HG03558 (cell line): ENCODE measurements around the gene CST6.

Experiments used
- ATAC-seq: cut with Tn5 transposase; IDR thresholded peaks from one replicate; pipeline ENCODE4 v1.9.1; 2021; ENCODE audit warnings: moderate number of reproducible peaks; ENCODE audit not compliant: unreplicated experiment; ENCODE audit errors: extremely low read depth

CST6 gene

DNA sequence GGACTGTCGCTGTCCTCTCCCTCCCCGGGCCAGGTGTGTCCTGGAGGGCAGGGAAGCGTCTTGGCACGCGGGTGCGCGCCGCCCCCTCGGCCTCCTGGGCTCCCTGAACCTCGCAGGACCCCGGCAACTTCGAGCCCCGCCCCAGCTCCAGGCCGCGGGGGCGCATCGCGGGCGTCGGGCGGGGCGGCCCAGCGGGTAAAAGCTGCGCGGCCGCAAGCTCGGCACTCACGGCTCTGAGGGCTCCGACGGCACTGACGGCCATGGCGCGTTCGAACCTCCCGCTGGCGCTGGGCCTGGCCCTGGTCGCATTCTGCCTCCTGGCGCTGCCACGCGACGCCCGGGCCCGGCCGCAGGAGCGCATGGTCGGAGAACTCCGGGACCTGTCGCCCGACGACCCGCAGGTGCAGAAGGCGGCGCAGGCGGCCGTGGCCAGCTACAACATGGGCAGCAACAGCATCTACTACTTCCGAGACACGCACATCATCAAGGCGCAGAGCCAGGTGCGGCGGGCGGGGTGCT lies at the start of gene CST6:
Gene CST6 (plus strand): TSS at position 224 of the 519 bp plus-strand sequence. CDS start 37 bp downstream, at position 261.
- ATAC-seq = no peak

- no peak for ATAC-seq
Observed at GRCh38 chr11:65962141-65962564, 49.7 kb upstream of the CST6 start.

DNA sequence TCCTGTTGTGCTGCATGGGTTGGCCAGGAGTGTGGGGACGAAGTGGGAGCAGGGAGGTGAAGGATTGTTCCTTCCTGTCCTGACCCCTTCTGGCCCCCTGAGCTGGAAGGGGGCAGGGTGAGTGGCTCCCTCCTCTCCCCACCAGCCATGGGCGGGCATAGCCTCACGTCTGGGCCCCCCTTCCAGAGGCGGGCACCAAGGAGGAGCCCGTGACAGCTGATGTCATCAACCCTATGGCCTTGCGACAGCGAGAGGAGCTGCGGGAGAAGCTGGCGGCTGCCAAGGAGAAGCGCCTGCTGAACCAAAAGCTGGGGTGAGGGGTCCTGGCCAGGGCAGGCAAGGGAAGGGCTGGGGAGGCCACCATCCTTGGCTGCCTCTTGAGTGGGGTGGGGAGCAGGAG lies 46.9 kb upstream of the CST6 start:
- ATAC-seq = no peak

GRCh38 chr11:65965986-65966762 lies 45.6 kb upstream of the CST6 start:
- no peak for ATAC-seq

GRCh38 chr11:65967329-65967934 lies 44.4 kb upstream of the CST6 start:
- ATAC-seq = no peak

- no peak for ATAC-seq
Observed at GRCh38 chr11:65968600-65969482, 43.0 kb upstream of the CST6 start.

DNA sequence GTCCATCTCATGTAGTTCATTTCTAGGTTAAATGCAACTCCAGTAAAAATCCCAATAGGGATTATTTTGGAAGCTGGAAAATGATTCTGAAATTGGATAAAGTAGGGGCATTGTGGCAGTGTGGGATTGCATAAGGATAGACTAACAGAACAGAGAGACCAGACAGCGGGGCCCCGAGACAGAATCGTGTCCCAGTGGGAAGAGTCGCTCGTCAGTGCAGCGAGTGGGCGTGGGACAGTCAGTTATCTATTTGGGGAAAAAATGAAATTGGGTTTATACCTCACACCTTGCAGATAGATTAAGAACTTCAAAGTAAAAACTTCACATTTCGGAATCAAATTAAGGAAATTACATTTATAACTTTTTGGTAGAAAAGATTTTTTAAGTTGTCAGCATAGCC lies 39.7 kb upstream of the CST6 start:
- ATAC-seq = no peak

- no peak for ATAC-seq
Observed at GRCh38 chr11:65973439-65974110, 38.2 kb upstream of the CST6 start.

GRCh38 chr11:65975771-65976170 lies 36.0 kb upstream of the CST6 start:
- no peak for ATAC-seq

DNA sequence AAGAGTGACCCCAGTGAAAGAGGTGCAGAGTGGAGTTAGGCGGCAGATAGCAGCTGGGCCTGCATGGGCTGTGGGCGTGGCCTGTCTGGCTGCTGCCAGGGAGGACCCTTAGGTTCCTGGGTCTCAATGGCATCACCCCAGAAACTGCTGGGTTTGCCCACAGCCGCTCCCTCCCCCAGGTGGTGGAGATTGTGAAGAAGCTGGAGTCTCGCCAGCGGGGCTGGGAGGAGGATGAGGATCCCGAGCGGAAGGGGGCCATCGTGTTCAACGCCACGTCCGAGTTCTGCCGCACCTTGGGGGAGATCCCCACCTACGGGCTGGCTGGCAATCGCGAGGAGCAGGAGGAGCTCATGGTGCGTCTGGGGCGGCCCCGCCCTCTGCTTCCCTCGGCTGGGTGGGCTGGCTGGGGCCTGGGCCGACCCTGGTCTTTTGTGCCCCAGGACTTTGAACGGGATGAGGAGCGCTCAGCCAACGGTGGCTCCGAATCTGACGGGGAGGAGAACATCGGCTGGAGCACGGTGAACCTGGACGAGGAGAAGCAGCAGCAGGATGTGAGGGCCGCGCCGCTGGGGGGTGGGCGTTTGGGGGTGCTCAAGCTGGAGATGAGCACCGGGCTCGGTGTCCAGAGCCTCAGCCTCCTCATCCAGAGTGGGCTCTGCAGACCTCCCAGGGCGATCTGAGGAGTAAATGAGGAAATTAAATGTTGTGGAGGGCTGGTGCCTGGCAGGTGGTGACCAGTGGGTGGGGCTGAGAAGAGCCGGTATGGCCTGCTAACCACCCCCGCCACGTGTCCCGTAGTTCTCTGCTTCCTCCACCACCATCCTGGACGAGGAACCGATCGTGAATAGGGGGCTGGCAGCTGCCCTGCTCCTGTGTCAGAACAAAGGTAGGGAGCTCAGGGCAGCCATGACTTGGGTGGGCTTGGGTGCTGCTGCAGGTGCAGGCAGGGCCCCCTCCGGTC lies 35.3 kb upstream of the CST6 start:
- ATAC-seq = no peak

DNA sequence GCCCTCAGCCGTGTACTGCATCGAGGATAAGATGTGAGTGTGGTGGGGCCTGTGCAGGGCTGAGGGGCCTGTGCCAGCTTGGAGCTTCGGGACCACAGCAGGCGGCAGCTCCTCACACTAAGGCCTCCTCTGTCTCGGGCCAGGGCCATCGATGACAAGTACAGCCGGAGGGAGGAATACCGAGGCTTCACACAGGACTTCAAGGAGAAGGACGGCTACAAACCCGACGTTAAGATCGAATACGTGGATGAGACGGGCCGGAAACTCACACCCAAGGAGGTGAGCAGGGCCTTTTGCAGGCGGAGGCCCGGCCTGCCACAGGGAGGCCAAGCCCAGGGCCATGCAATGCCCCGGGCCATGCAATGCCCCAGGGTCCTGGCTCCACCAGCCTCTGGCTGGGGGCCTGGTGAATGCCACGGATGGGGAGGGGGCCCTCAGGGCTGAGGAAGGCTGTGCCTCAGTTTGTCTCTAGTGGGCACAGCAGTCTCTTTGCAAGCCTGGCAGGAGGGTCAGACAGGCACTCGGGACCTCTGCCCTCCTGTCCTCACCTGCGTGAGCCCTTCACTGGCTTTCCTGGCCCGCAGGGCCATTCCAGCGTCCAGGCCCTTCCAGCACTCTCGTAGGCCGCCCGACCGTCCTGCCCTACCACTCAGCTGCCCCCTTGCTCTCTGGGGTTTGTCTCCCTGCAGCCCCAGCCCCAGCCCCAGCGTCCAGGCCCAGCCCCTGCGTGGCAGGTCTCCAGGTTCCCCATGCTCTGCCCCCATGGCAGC lies 34.0 kb upstream of the CST6 start:
- no peak for ATAC-seq

DNA sequence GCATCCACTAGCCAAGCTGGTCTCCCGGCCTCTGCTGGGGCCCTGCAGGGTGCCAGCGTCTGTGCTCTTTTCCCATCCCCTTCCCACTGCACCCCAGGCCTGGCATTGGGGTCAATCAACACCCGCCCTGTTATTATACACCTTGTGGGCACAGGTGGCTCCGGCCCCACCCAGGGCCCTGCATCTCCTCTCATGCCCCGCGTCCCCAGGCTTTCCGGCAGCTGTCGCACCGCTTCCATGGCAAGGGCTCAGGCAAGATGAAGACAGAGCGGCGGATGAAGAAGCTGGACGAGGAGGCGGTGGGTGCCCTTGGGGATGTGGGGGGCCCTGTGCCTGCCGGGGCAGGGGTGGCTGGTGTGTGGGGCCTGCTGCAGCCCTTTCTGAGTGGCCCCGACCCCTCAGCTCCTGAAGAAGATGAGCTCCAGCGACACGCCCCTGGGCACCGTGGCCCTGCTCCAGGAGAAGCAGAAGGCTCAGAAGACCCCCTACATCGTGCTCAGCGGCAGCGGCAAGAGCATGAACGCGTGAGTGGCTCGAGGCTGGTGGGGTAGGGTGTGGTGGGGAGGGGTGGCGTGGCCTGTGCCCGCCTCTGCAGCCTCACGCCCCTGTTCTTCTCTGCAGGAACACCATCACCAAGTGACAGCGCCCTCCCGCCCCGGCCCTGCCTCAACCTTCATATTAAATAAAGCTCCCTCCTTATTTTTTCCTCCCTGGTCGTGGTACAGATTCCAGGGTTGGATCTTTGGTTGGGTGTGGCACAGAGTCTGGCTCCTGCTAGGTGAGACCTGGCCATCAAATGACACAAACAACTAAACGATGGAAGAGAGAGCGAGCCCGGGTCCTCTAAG lies 33.2 kb upstream of the CST6 start:
- ATAC-seq = no peak

DNA sequence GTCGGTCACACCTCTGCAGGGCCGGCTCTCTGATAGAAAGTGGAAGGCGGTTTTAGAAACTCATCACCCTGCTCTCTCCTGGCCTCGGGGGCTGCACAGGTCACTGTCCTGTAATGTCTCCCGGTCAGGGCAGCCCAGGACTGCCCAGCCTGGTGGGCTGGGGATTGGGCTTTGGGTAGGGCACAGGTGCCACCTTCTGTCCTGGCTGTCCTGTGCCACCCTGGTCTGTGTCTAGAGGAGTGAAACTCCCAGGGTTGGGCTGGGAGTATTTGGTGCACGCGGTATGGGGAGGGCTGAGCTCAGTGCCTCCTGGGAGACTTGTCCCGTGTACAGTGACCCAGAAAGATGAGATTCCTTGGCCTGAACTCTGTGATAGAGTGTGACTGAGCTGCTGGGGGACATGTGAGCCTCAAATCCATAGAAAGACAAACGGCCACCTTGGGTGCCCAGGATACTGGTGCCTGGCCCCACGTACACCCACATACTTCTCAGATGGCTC lies 32.5 kb upstream of the CST6 start:
- ATAC-seq = no peak

DNA sequence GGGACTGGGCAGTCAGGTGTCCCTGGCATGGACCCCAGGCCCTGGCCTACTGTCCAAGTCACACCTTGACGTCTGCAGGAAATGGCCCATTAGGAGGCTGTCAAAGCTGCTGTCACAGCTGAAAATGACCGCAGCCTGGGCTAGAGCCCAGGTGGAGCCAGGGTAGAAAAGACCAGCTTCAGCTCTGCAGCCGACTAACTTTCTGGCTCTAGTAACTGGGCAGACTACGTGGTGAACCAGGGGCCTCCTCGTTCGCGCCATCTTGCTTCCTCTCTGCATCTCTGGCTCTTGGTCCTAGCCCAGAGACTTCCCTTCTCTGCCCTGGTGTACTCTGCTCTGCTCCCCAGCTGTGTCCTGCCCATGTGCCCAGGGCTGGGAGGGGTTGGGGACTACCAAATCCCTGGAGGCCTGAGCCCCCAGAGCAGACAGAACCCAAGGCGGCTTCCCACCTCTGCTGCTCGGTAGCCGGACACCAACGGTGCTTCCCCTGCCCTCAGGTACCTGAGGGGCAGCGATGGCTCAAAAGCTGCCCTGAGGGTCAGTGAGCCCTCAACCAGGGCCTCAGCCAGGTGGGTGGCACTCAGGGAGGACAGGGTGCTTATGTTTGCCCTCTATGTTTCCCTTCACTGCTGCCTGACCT lies 30.6 kb upstream of the CST6 start:
- no peak for ATAC-seq

- ATAC-seq = no peak
Observed at GRCh38 chr11:65981972-65982823, 29.6 kb upstream of the CST6 start.
